Right forelimb (tissue), 1 donor: ENCODE results near the gene TMC5.

Source experiments
- DNase-seq: peaks from one replicate; pipeline ENCODE4 v3.0.0-alpha.2; 2018

TMC5 gene

GRCh38 chr16:19468300-19468699, 50.6 kb downstream of the TMC5 start:
- DNase-seq = no peak

- DNase-seq = no peak
Measured at GRCh38 chr16:19472482-19472881, 54.8 kb downstream of the TMC5 start.

GRCh38 chr16:19474617-19475016, 56.9 kb downstream of the TMC5 start:
- no peak for DNase-seq

- DNase-seq = no peak
Measured at GRCh38 chr16:19478505-19478904, 60.8 kb downstream of the TMC5 start.

GRCh38 chr16:19479302-19479721, 61.6 kb downstream of the TMC5 start:
- DNase-seq = no peak

GRCh38 chr16:19481296-19481695, 63.6 kb downstream of the TMC5 start:
- no peak for DNase-seq

- DNase-seq = no peak
Measured at GRCh38 chr16:19481769-19482168, 64.1 kb downstream of the TMC5 start.

GRCh38 chr16:19482291-19482690, 64.6 kb downstream of the TMC5 start:
- no peak for DNase-seq

- DNase-seq = no peak
Measured at GRCh38 chr16:19484096-19484495, 66.4 kb downstream of the TMC5 start.

GRCh38 chr16:19485611-19486010, 67.9 kb downstream of the TMC5 start:
- DNase-seq = no peak

- DNase-seq = no peak
Measured at GRCh38 chr16:19486051-19486450, 68.4 kb downstream of the TMC5 start.

GRCh38 chr16:19486750-19487325, 69.2 kb downstream of the TMC5 start:
- DNase-seq = no peak

- no peak for DNase-seq
Measured at GRCh38 chr16:19488213-19488640, 70.5 kb downstream of the TMC5 start.

- DNase-seq = no peak
Measured at GRCh38 chr16:19490619-19491018, 72.9 kb downstream of the TMC5 start.

GRCh38 chr16:19497176-19497575, 79.5 kb downstream of the TMC5 start:
- no peak for DNase-seq

- no peak for DNase-seq
Measured at GRCh38 chr16:19499006-19499405, 81.3 kb downstream of the TMC5 start.

- no peak for DNase-seq
Measured at GRCh38 chr16:19499481-19499880, 81.8 kb downstream of the TMC5 start.

- peak; percentile 81 for DNase-seq
Measured at GRCh38 chr16:19502395-19503131, 84.9 kb downstream of the TMC5 start.

- DNase-seq = no peak
Measured at GRCh38 chr16:19503461-19504075, 85.9 kb downstream of the TMC5 start.

- no peak for DNase-seq
Measured at GRCh38 chr16:19505600-19506303, 88.1 kb downstream of the TMC5 start.

- DNase-seq = no peak
Measured at GRCh38 chr16:19506965-19507364, 89.3 kb downstream of the TMC5 start.

GRCh38 chr16:19507867-19508266, 90.2 kb downstream of the TMC5 start:
- no peak for DNase-seq

GRCh38 chr16:19512297-19512696, 94.6 kb downstream of the TMC5 start:
- DNase-seq = no peak
